Right cardiac atrium (tissue), 5 donors: ENCODE measurements around the gene PHF14. TPM values are rescaled to one million over a fixed set of nuclear protein-coding genes. Genes with fewer than 3 reads are reported as not detected.

Experiments used
- ATAC-seq, 2 donors: fragments of 200-7000 bp; cut with Tn5 transposase; one replicate each; pipeline versions ENCODE4 v1.8.0 to v1.9.1; 2020; ENCODE audit warnings: moderate library complexity in 2 of 2, mild to moderate bottlenecking in 1 of 2
- DNase-seq, 3 donors: peaks; one replicate each; pipeline ENCODE4 v3.0.0-alpha.2; 2020
- H3K27ac ChIP-seq: one replicate; pipeline ENCODE4 v1.5.1; 2013; ENCODE audit warnings: mild to moderate bottlenecking, low read length, control low read depth, moderate library complexity
- H3K27me3 ChIP-seq: one replicate; pipeline ENCODE4 v1.6.1; 2013; ENCODE audit not compliant: control insufficient read depth, insufficient read depth
- H3K4me1 ChIP-seq: one replicate; pipeline ENCODE4 v1.6.1; 2013; ENCODE audit warnings: low read length; ENCODE audit not compliant: control insufficient read depth, insufficient read depth
- H3K4me3 ChIP-seq: one replicate; pipeline ENCODE4 v1.5.1; 2013; ENCODE audit warnings: low read length, control low read depth
- H3K9me3 ChIP-seq: one replicate; pipeline ENCODE4 v1.6.1; 2013; ENCODE audit warnings: low read length; ENCODE audit not compliant: control insufficient read depth
- WGBS: extraction: QIAGEN DNeasy Blood & Tissue Kit; methylation state at CpG from one replicate; pipeline ENCODE4 v1.1.7; 2013; 5-methylcytosine and 5-hydroxymethylcytosine counted together
- intact Hi-C, 4 donors: fragments of 100-400 bp; cut with DNase I; formaldehyde crosslinking; loops; one replicate each; pipeline versions ENCODE4 v1.11.0 to v1.14.0; 2022 to 2023
- polyA plus RNA-seq: library from polyadenylated mRNA; stranded (reverse); fragments of 200-250 nt; gene quantifications from one replicate; pipeline ENCODE4 v1.2.3, GENCODE V29; 2013
- total RNA-seq, 4 donors: library from RNA; stranded (reverse); fragmentation: NEBNext Ultra II Directional; extraction: Animal tissue kit (Norgen Biotek cat#: 25700); gene quantifications; one replicate each; pipeline ENCODE4 v1.2.1, GENCODE V29; 2021
- donor health status: healthy with polysubstance abuse.
- donor health status: DM: no; HTN: yes; CAD: no.
- donor health status: DM: no; HTN: no; CAD: no.
- donor health status: DM: no; HTN: yes; CAD: no; lungs with severe emphysema.
- donor health status: DM: yes; HTN: yes; CAD: no.

The PHF14 gene
- total and polyA plus RNA-seq, 5 donors, result 9.8 to 17.3 (median 16.9) TPM

GRCh38 chr7:11060893-11061292 lies 87.2 kb downstream of the PHF14 start:
- no peaks in the 10 kb centered on the region for H3K4me1 ChIP-seq
- intact Hi-C loops, result no loop called here
- H3K27ac ChIP-seq, result no peak overlapping the region
- H3K27me3 ChIP-seq, result no peaks in the 10 kb centered on the region
- WGBS, result 47% methylated on average over 2 of the region's 2 CpGs
- no peak for ATAC-seq
- DNase-seq, result no peak
- H3K9me3 ChIP-seq, result no peaks in the 10 kb centered on the region
- H3K4me3 ChIP-seq, result no peak overlapping the region

GRCh38 chr7:11062110-11062509 lies 88.4 kb downstream of the PHF14 start:
- H3K9me3 ChIP-seq, result no peaks in the 10 kb centered on the region
- ATAC-seq, result no peak
- H3K4me3 ChIP-seq, result no peak overlapping the region
- H3K4me1 ChIP-seq, result no peaks in the 10 kb centered on the region
- DNase-seq, result no peak
- H3K27ac ChIP-seq, result no peak overlapping the region
- no peaks in the 10 kb centered on the region for H3K27me3 ChIP-seq
- intact Hi-C loops, result no loop called here

- intact Hi-C loops, result no loop called here
- H3K4me3 ChIP-seq, result no peak overlapping the region
- no peaks in the 10 kb centered on the region for H3K4me1 ChIP-seq
- ATAC-seq (no peak), DNase-seq (no peak)
- H3K9me3 ChIP-seq, result no peaks in the 10 kb centered on the region
- H3K27ac ChIP-seq, result no peak overlapping the region
- H3K27me3 ChIP-seq, result no peaks in the 10 kb centered on the region
- 76% methylated on average over 3 of the region's 3 CpGs for WGBS
Measured at GRCh38 chr7:11069591-11069990, 95.9 kb downstream of the PHF14 start.

- H3K27me3 ChIP-seq, result no peaks in the 10 kb centered on the region
- no peak for DNase-seq
- no peaks in the 10 kb centered on the region for H3K4me1 ChIP-seq
- intact Hi-C loops, result no loop called here
- no peaks in the 10 kb centered on the region for H3K9me3 ChIP-seq
- 83% methylated on average over 2 of the region's 2 CpGs for WGBS
- no peak overlapping the region for H3K4me3 ChIP-seq
- ATAC-seq, result no peak
- H3K27ac ChIP-seq, result no peak overlapping the region
Measured at GRCh38 chr7:11077816-11078215, 104.1 kb downstream of the PHF14 start.

- H3K4me1 ChIP-seq, result no peaks in the 10 kb centered on the region
- no peak overlapping the region for H3K27ac ChIP-seq
- WGBS, result 94% methylated on average over 4 of the region's 4 CpGs
- ATAC-seq, result no peak
- no peak for DNase-seq
- no peaks in the 10 kb centered on the region for H3K27me3 ChIP-seq
- no peak overlapping the region for H3K4me3 ChIP-seq
- no peaks in the 10 kb centered on the region for H3K9me3 ChIP-seq
- intact Hi-C loops, result no loop called here
Measured at GRCh38 chr7:11078247-11078834, 104.7 kb downstream of the PHF14 start.

- Histone ChIP-seq H3K9me3 (no peaks in the 10 kb centered on the region), H3K4me1 (no peaks in the 10 kb centered on the region), H3K4me3 (no peak overlapping the region), H3K27me3 (no peaks in the 10 kb centered on the region), H3K27ac (no peak overlapping the region)
- DNase-seq (no peak), ATAC-seq (no peak)
- intact Hi-C loops, result no loop called here
- 96% methylated on average over 4 of the region's 4 CpGs for WGBS
Measured at GRCh38 chr7:11079907-11080306, 106.2 kb downstream of the PHF14 start.

- WGBS, result over 99% methylated on average over 3 of the region's 3 CpGs
Measured at GRCh38 chr7:11082121-11082520, 108.4 kb downstream of the PHF14 start.

GRCh38 chr7:11082552-11083213 lies 109.0 kb downstream of the PHF14 start:
- intact Hi-C loops, result no loop called here

More at GRCh38 chr7:11082121-11082520, 108.4 kb downstream of the PHF14 start:
- no peaks in the 10 kb centered on the region for H3K4me1 ChIP-seq
- H3K27me3 ChIP-seq, result no peaks in the 10 kb centered on the region
- H3K27ac ChIP-seq, result no peak overlapping the region
- ATAC-seq, result no peak
- DNase-seq, result no peak
- intact Hi-C loops, result no loop called here
- no peak overlapping the region for H3K4me3 ChIP-seq
- no peaks in the 10 kb centered on the region for H3K9me3 ChIP-seq

GRCh38 chr7:11083214-11083568 lies 109.5 kb downstream of the PHF14 start:
- WGBS, result 87% methylated on average over 7 of the region's 7 CpGs
- ATAC-seq (no peak), DNase-seq (no peak)
- intact Hi-C loops, result no loop called here
- Histone ChIP-seq H3K27ac (no peak overlapping the region), H3K4me1 (no peaks in the 10 kb centered on the region), H3K9me3 (no peaks in the 10 kb centered on the region), H3K4me3 (no peak overlapping the region), H3K27me3 (no peaks in the 10 kb centered on the region)

More at GRCh38 chr7:11082552-11083213, 109.0 kb downstream of the PHF14 start:
- Histone ChIP-seq H3K4me3 (no peak overlapping the region), H3K9me3 (no peaks in the 10 kb centered on the region), H3K27me3 (no peaks in the 10 kb centered on the region), H3K27ac (no peak overlapping the region), H3K4me1 (no peaks in the 10 kb centered on the region)
- WGBS, result 70% methylated on average over 2 of the region's 2 CpGs
- ATAC-seq (no peak), DNase-seq (no peak)

GRCh38 chr7:11104578-11104977 lies 130.9 kb downstream of the PHF14 start:
- Histone ChIP-seq H3K4me1 (no peaks in the 10 kb centered on the region), H3K9me3 (no peaks in the 10 kb centered on the region), H3K27me3 (no peaks in the 10 kb centered on the region), H3K27ac (no peak overlapping the region), H3K4me3 (no peak overlapping the region)
- intact Hi-C loops, result no loop called here
- no peak for ATAC-seq
- no peak for DNase-seq
- whole genome bisulfite sequencing, result 58% methylated on average over 2 of the region's 2 CpGs

GRCh38 chr7:11109659-11110058 lies 136.0 kb downstream of the PHF14 start:
- intact Hi-C loops, result no loop called here
- Histone ChIP-seq H3K9me3 (no peaks in the 10 kb centered on the region), H3K27me3 (no peaks in the 10 kb centered on the region), H3K27ac (no peak overlapping the region), H3K4me1 (no peaks in the 10 kb centered on the region), H3K4me3 (no peak overlapping the region)
- no peak for DNase-seq
- no peak for ATAC-seq
